Lung (tissue), 12 donors: ENCODE data around the gene CDYL. TPM values are rescaled to one million over a fixed set of nuclear protein-coding genes. Genes with fewer than 3 reads are reported as not detected.

Experiments
- ATAC-seq: fragments of 200-7000 bp; cut with Tn5 transposase; one replicate; pipeline ENCODE4 v1.9.1; 2020; ENCODE audit warnings: moderate number of reproducible peaks; ENCODE audit not compliant: insufficient read depth, low FRiP score
- DNase-seq, 3 donors: peaks; one replicate each; pipeline ENCODE4 v3.0.0-alpha.2; 2013 to 2017
- H3K27ac ChIP-seq, 2 donors: one replicate each; pipeline ENCODE4 v1.5.1; 2013; ENCODE audit warnings: mild to moderate bottlenecking in 2 of 2, moderate library complexity in 2 of 2, control low read depth in 1 of 2, inconsistent platforms in 1 of 2, low read depth in 1 of 2, low read length in 1 of 2
- H3K27me3 ChIP-seq, 3 donors: one replicate each; pipeline ENCODE4 v1.5.1; 2013; ENCODE audit warnings: low read length in 2 of 3; ENCODE audit not compliant: control insufficient read depth in 3 of 3, insufficient read depth in 3 of 3
- H3K36me3 ChIP-seq, 4 donors: one replicate each; pipeline ENCODE4 v1.5.1; 2013; ENCODE audit warnings: low read length in 4 of 4, mild to moderate bottlenecking in 1 of 4, moderate library complexity in 1 of 4; ENCODE audit not compliant: control insufficient read depth in 4 of 4, insufficient read depth in 4 of 4
- H3K4me1 ChIP-seq, 5 donors: one replicate each; pipeline ENCODE4 v1.5.1; 2013; ENCODE audit warnings: low read length in 5 of 5, mild to moderate bottlenecking in 2 of 5, moderate library complexity in 1 of 5; ENCODE audit not compliant: control insufficient read depth in 5 of 5, insufficient read depth in 5 of 5
- H3K4me3 ChIP-seq: one replicate; pipeline ENCODE4 v1.5.1; 2013; ENCODE audit warnings: mild to moderate bottlenecking, control low read depth, moderate library complexity
- H3K9ac ChIP-seq, 2 donors: one replicate each; pipeline ENCODE4 v1.5.1; 2013; ENCODE audit warnings: low read length in 2 of 2, control low read depth in 1 of 2; ENCODE audit not compliant: insufficient read depth in 1 of 2
- H3K9me3 ChIP-seq, 4 donors: one replicate each; pipeline ENCODE4 v1.5.1; 2013; ENCODE audit warnings: low read length in 3 of 4, mild to moderate bottlenecking in 1 of 4, moderate library complexity in 1 of 4; ENCODE audit not compliant: control insufficient read depth in 4 of 4, insufficient read depth in 3 of 4
- CTCF ChIP-seq: IDR thresholded peaks from 2 replicates; pipeline ENCODE4 v1.5.1; 2012; ENCODE audit warnings: mild to moderate bottlenecking; ENCODE audit errors: control extremely low read depth, extremely low read depth
- WGBS, 2 donors: extraction: QIAGEN DNeasy Blood & Tissue Kit; methylation state at CpG; one replicate each; pipeline ENCODE4 v1.1.7; 2013; 5-methylcytosine and 5-hydroxymethylcytosine counted together
- polyA plus RNA-seq, 2 donors: library from polyadenylated mRNA; stranded (reverse); fragments of 200-250 nt; gene quantifications; one replicate each; pipeline ENCODE4 v1.2.1, GENCODE V29; 2013
- total RNA-seq, 2 donors: library from RNA; depleted of rRNA in 1 of 2; stranded (reverse); fragments of >200 nt in 1 of 2; gene quantifications; one replicate each; pipeline ENCODE4 v1.2.1, GENCODE V29; 2014 to 2021
- donor health status: control.
- donor health status: control.
- donor health status: Bipolar disorder and iron deficiency.
- donor health status: healthy.
- donor health status: DM: yes; HTN: yes; CAD: no.

CDYL gene
- total and polyA plus RNA-seq, 4 donors: 5.8 to 51.6 (median 20.9) TPM

GRCh38 chr6:4895971-4896370, 119.8 kb downstream of the CDYL start:
- Histone ChIP-seq H3K36me3 (peaks cover 0 to 27% (median 8%) of the 10 kb centered on the region in 4 donors), H3K9me3 (no peaks in the 10 kb centered on the region), H3K4me1 (peaks cover 0 to 2% (median 0%) of the 10 kb centered on the region in 5 donors), H3K27me3 (no peaks in the 10 kb centered on the region), H3K4me3 (no peak overlapping the region), H3K9ac (no peak overlapping the region), H3K27ac (no peak overlapping the region)
- 89 to 91% methylated on average over 5 of the region's 5 CpGs for WGBS, 2 donors
- DNase-seq (no peak), ATAC-seq (no peak)
- TF ChIP-seq CTCF: no peak

GRCh38 chr6:4896401-4896800, 120.2 kb downstream of the CDYL start:
- Histone ChIP-seq H3K27me3 (no peaks in the 10 kb centered on the region), H3K9me3 (no peaks in the 10 kb centered on the region), H3K9ac (no peak overlapping the region), H3K4me1 (peaks cover 0 to 2% (median 0%) of the 10 kb centered on the region in 5 donors), H3K4me3 (no peak overlapping the region), H3K36me3 (peaks cover 0 to 27% (median 8%) of the 10 kb centered on the region in 4 donors), H3K27ac (no peak overlapping the region)
- no peak for TF ChIP-seq CTCF
- DNase-seq (no peak), ATAC-seq (no peak)
- 95 to 97% methylated on average over 8 of the region's 8 CpGs for WGBS, 2 donors

GRCh38 chr6:4899249-4900034, 123.2 kb downstream of the CDYL start:
- Histone ChIP-seq H3K9me3 (no peaks in the 10 kb centered on the region), H3K27ac (no peak overlapping the region), H3K4me1 (peaks cover 0 to 6% (median 0%) of the 10 kb centered on the region in 5 donors), H3K9ac (no peak overlapping the region), H3K36me3 (peaks cover 0 to 12% (median 4%) of the 10 kb centered on the region in 4 donors), H3K27me3 (no peaks in the 10 kb centered on the region), H3K4me3 (no peak overlapping the region)
- 91 to 92% methylated on average over 11 of the region's 11 CpGs for WGBS, 2 donors
- no peak for TF ChIP-seq CTCF
- ATAC-seq (no peak), DNase-seq (no peak)
